B cell (primary cell): ENCODE data around the gene CILP2. TPM values are rescaled to one million over a fixed set of nuclear protein-coding genes. Genes with fewer than 3 reads are reported as not detected.

Experiments used
- ATAC-seq: fragments of 200-7000 bp; cut with Tn5 transposase; one replicate; pipeline ENCODE4 v1.10.0; 2021; ENCODE audit warnings: low read depth, mild to moderate bottlenecking, moderate number of reproducible peaks, moderate library complexity
- CTCF ChIA-PET: fragments of 350-600 bp; sonication (Branson Sonifier 250); formaldehyde crosslinking; loops from one replicate; lab custom pipeline; 2021; ENCODE audit warnings: antibody characterized with exemption, inconsistent platforms; lab: Charles Lee
- POLR2A ChIA-PET: fragments of 350-600 bp; sonication (Branson Sonifier 250); formaldehyde crosslinking; loops from one replicate; lab custom pipeline; 2021; ENCODE audit warnings: antibody characterized with exemption; lab: Charles Lee
- DNase-seq: peaks from one replicate; pipeline ENCODE4 v3.0.0; 2013
- H2AFZ ChIP-seq: 2 replicates; pipeline ENCODE4 v1.6.1; 2012; ENCODE audit warnings: mild to moderate bottlenecking, low read depth, low read length; ENCODE audit not compliant: insufficient read depth, poor library complexity, severe bottlenecking
- H3K27ac ChIP-seq, 2 donors: 1 replicate in 1 of 2; 2 replicates in 1 of 2; pipeline ENCODE4 v1.5.1; 2012 to 2013; ENCODE audit warnings: low read length in 2 of 2, mild to moderate bottlenecking in 2 of 2, moderate library complexity in 1 of 2
- H3K27me3 ChIP-seq, 4 experiments: fragments of 200-600 bp in 1 of 4; sonication (generic) in 1 of 4; replicated peaks in 1 of 4; 1 replicate in 2 of 4; 2 replicates in 2 of 4; pipeline versions ENCODE4 v1.6.1 to v1.7.0; 2013 to 2016; ENCODE audit warnings: low read length in 3 of 4, mild to moderate bottlenecking in 2 of 4, mixed read lengths in 1 of 4, moderate library complexity in 1 of 4; ENCODE audit not compliant: insufficient read depth in 4 of 4, control insufficient read depth in 3 of 4; ENCODE audit errors: control extremely low read depth in 1 of 4
- H3K36me3 ChIP-seq, 2 experiments: replicated peaks in 1 of 2; 1 replicate in 1 of 2; 2 replicates in 1 of 2; pipeline versions ENCODE4 v1.6.1 to v1.7.1; 2013; ENCODE audit warnings: low read length in 1 of 2; ENCODE audit not compliant: insufficient read depth in 2 of 2, control insufficient read depth in 1 of 2; ENCODE audit errors: control extremely low read depth in 1 of 2, extremely low read depth in 1 of 2
- H3K4me1 ChIP-seq, 2 donors: fragments of 200-600 bp in 1 of 2; sonication (generic) in 1 of 2; 1 replicate in 1 of 2; 2 replicates in 1 of 2; pipeline versions ENCODE4 v1.5.1 to v1.6.1; 2013 to 2017; ENCODE audit warnings: low read length in 2 of 2; ENCODE audit not compliant: control insufficient read depth in 2 of 2, insufficient read depth in 2 of 2
- H3K4me2 ChIP-seq: replicated peaks from 2 replicates; pipeline ENCODE3; 2012; ENCODE audit warnings: mild to moderate bottlenecking, low read depth, low read length; ENCODE audit not compliant: poor library complexity, severe bottlenecking
- H3K4me3 ChIP-seq, 5 experiments: fragments of 200-600 bp in 1 of 5; sonication (generic) in 1 of 5; 1 replicate in 3 of 5; 2 replicates in 2 of 5; pipeline versions ENCODE4 v1.5.1 to v1.7.0; 2011 to 2016; ENCODE audit warnings: low read length in 4 of 5, mild to moderate bottlenecking in 4 of 5, low read depth in 2 of 5, control low read depth in 1 of 5, moderate library complexity in 1 of 5; ENCODE audit not compliant: insufficient read depth in 1 of 5; ENCODE audit errors: control extremely low read depth in 1 of 5, extremely low read depth in 1 of 5
- H3K79me2 ChIP-seq: fragments of 200-600 bp; sonication (generic); one replicate; pipeline ENCODE4 v1.6.0; 2016; ENCODE audit warnings: low read length; ENCODE audit not compliant: control insufficient read depth, insufficient read depth
- H3K9ac ChIP-seq: fragments of 200-600 bp; sonication (generic); 2 replicates; pipeline ENCODE4 v1.6.1; 2017; ENCODE audit warnings: mild to moderate bottlenecking, low read length, moderate library complexity
- H3K9me3 ChIP-seq, 3 donors: one replicate each; pipeline versions ENCODE4 v1.6.1 to v1.7.1; 2013; ENCODE audit warnings: low read length in 2 of 3; ENCODE audit not compliant: control insufficient read depth in 2 of 3, insufficient read depth in 1 of 3; ENCODE audit errors: control extremely low read depth in 1 of 3
- H4K20me1 ChIP-seq: 2 replicates; pipeline ENCODE4 v1.6.0; 2012; ENCODE audit warnings: mild to moderate bottlenecking, low read length; ENCODE audit not compliant: insufficient read depth, control insufficient read depth, poor library complexity, severe bottlenecking
- H3K27ac Mint-ChIP-seq: one replicate; pipeline ENCODE4 v1.8.0; 2021; ENCODE audit warnings: mixed read lengths
- H3K27me3 Mint-ChIP-seq: one replicate; pipeline ENCODE4 v1.8.0; 2021; ENCODE audit warnings: mixed read lengths
- H3K4me1 Mint-ChIP-seq: one replicate; pipeline ENCODE4 v1.8.0; 2021; ENCODE audit warnings: mixed read lengths
- H3K4me3 Mint-ChIP-seq: one replicate; pipeline ENCODE4 v1.8.0; 2021; ENCODE audit warnings: mixed read lengths
- H3K9me3 Mint-ChIP-seq: one replicate; pipeline ENCODE4 v1.8.0; 2022; ENCODE audit warnings: mixed read lengths; ENCODE audit not compliant: insufficient read depth
- CTCF ChIP-seq: fragments of 200-600 bp; IDR thresholded peaks from one replicate; pipeline ENCODE4 v1.8.0; 2022; ENCODE audit warnings: antibody characterized with exemption, mild to moderate bottlenecking
- EZH2 ChIP-seq: IDR thresholded peaks from 2 replicates; pipeline ENCODE4 v1.6.1; 2012; ENCODE audit warnings: borderline replicate concordance, low read depth, mild to moderate bottlenecking, moderate library complexity, low read length; ENCODE audit not compliant: insufficient read depth, poor library complexity, severe bottlenecking
- WGBS: methylation state at CpG from one replicate; pipeline ENCODE4 v1.1.5; 2013; ENCODE audit warnings: missing lambda C conversion rate; ENCODE audit not compliant: insufficient coverage; 5-methylcytosine and 5-hydroxymethylcytosine counted together
- intact Hi-C: fragments of 100-400 bp; cut with micrococcal nuclease; formaldehyde crosslinking; loops from one replicate; pipeline ENCODE4 v1.10.0; 2022
- polyA plus RNA-seq: library from polyadenylated mRNA; depleted of rRNA; stranded (reverse); fragments of >200 nt; gene quantifications from 2 replicates; pipeline ENCODE4 v1.2.3, GENCODE V29; 2012
- total RNA-seq, 2 donors: library from RNA; stranded (reverse); fragments of 120-200 nt in 1 of 2; gene quantifications; 1 replicate in 1 of 2; 2 replicates in 1 of 2; pipeline versions ENCODE4 v1.2.3 to v1.2.4, GENCODE V29; 2013 to 2022

CILP2 gene
- total and polyA plus RNA-seq, 2 donors (not counting 1 experiment from before 2014, with no cell fraction given) = 0.04 to 0.12 TPM

- H2AFZ ChIP-seq = peak within 1 kb of the TSS; percentile 88
Observed at GRCh38 chr19:19514881-19515641, 23.0 kb upstream of the CILP2 start, which contains the start of gene TSSK6. Gene TSSK6 (minus strand): TSS chr19:19515548. CDS start chr19:19515427, 121 bp downstream.

More at GRCh38 chr19:19514881-19515641, 23.0 kb upstream of the CILP2 start, which contains the start of gene TSSK6:
- Histone ChIP-seq H3K9ac (peak within 1 kb of the TSS; percentile 80), H3K4me2 (peak within 1 kb of the TSS; percentile 85), H3K36me3 (peaks cover 1 to 2% of the 10 kb centered on the region in 2 experiments), H3K27me3 (no peaks in the 10 kb centered on the region), H3K9me3 (peaks cover 0 to 17% (median 0%) of the 10 kb centered on the region in 3 donors), H3K79me2 (peaks cover 44% of the 10 kb centered on the region), H3K4me1 (peaks cover 12 to 23% of the 10 kb centered on the region in 2 donors), H4K20me1 (peaks cover 8% of the 10 kb centered on the region), H3K27ac (peak within 1 kb of the TSS; percentile 72 to 81), H3K4me3 (peak within 1 kb of the TSS; percentile 82 to 99 (median 95))
- WGBS = 90% methylated on average over 74 of the region's 74 CpGs
- POLR2A ChIA-PET = interaction anchor here (0.6 to 2.0 kb wide), 7 partner anchors 114 to 737 kb away, joined by 3 to 10 read pairs (median 5); partner anchors contain the start of gene ZNF14
- Mint-ChIP-seq H3K4me3 (peak within 1 kb of the TSS; percentile 93), H3K9me3 (no peaks in the 10 kb centered on the region), H3K27ac (peak within 1 kb of the TSS; percentile 92), H3K27me3 (no peaks in the 10 kb centered on the region), H3K4me1 (peaks cover 21% of the 10 kb centered on the region)
- CTCF ChIA-PET = interaction anchor here (0.8 to 1.8 kb wide), 3 partner anchors 17 to 150 kb away, joined by 3 to 9 read pairs (median 3); no protein-coding TSS in a partner anchor
- ATAC-seq (no peak), DNase-seq (no peak)
- TF ChIP-seq CTCF = no peak
- no peak for TF ChIP-seq EZH2
- intact Hi-C loops = loop anchor here (10.0 kb wide), 1 partner anchor 560 kb away; the partner anchor contains the start of gene ZNF90
